Liver (tissue), 3 donors: Measurements from ENCODE around the gene FAM13A.

ENCODE experiments used
- FOXA1 ChIP-seq: IDR thresholded peaks from 2 replicates; pipeline ENCODE4 v1.6.1; 2016; ENCODE audit warnings: antibody characterized with exemption
- JUND ChIP-seq, 2 donors: IDR thresholded peaks; 2 replicates each; pipeline ENCODE4 v1.6.1; 2016; ENCODE audit warnings: antibody characterized with exemption in 2 of 2
- NR2F2 ChIP-seq: IDR thresholded peaks from 2 replicates; pipeline ENCODE4 v1.6.1; 2016; ENCODE audit warnings: antibody characterized with exemption
- RAD21 ChIP-seq, 2 donors: IDR thresholded peaks; 2 replicates each; pipeline ENCODE4 v1.6.1; 2016; ENCODE audit warnings: antibody characterized with exemption in 2 of 2, mild to moderate bottlenecking in 2 of 2
- RXRA ChIP-seq, 2 donors: IDR thresholded peaks; 2 replicates each; pipeline ENCODE4 v1.6.1; 2017 to 2018; ENCODE audit warnings: antibody characterized with exemption in 2 of 2, mild to moderate bottlenecking in 1 of 2
- TAF1 ChIP-seq: conservative IDR thresholded peaks from 2 replicates; pipeline ENCODE4 v1.6.1; 2016; ENCODE audit warnings: antibody characterized with exemption, mild to moderate bottlenecking
- TF ChIP-seq, protein P1 (sequence below): fragments of 150-350 bp; IDR thresholded peaks from 2 replicates; pipeline ENCODE4 v1.5.1; 2017; ENCODE audit warnings: improper control_type of control experiment, low read depth, low read length; ENCODE audit not compliant: missing input control
- TF ChIP-seq, protein P2 (sequence below): IDR thresholded peaks from 2 replicates; pipeline ENCODE4 v1.6.1; 2016; ENCODE audit warnings: antibody characterized with exemption, mild to moderate bottlenecking
- TF ChIP-seq, protein P3 (sequence below): IDR thresholded peaks from 2 replicates; pipeline ENCODE4 v1.6.1; 2016; ENCODE audit warnings: antibody characterized with exemption
- TF ChIP-seq, protein P4 (sequence below): IDR thresholded peaks from 2 replicates; pipeline ENCODE4 v1.6.1; 2016; ENCODE audit warnings: antibody characterized with exemption
- donor health status: healthy.
- donor health status: healthy.

DNA sequence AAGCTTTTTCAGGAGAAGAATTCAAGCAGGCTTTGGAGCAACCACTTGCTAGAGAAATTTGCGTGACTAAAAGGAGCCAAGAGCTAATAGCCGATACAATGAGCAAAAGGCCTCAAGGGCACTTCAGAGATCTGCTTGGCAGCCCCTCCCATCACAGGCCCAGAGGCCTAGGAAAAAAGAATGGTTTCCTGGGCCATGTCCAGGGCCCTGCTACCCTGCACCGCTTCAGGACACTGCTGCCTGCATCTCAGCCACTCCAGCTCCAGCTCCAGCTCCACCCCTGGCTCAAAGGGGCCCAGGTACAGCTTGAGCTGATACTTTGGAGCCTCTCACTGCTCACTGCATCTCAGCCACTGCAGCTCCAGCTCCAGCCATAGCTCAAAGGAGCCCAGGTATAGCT, 98.9 kb downstream of the FAM13A start:
- TF ChIP-seq, protein P1, sequence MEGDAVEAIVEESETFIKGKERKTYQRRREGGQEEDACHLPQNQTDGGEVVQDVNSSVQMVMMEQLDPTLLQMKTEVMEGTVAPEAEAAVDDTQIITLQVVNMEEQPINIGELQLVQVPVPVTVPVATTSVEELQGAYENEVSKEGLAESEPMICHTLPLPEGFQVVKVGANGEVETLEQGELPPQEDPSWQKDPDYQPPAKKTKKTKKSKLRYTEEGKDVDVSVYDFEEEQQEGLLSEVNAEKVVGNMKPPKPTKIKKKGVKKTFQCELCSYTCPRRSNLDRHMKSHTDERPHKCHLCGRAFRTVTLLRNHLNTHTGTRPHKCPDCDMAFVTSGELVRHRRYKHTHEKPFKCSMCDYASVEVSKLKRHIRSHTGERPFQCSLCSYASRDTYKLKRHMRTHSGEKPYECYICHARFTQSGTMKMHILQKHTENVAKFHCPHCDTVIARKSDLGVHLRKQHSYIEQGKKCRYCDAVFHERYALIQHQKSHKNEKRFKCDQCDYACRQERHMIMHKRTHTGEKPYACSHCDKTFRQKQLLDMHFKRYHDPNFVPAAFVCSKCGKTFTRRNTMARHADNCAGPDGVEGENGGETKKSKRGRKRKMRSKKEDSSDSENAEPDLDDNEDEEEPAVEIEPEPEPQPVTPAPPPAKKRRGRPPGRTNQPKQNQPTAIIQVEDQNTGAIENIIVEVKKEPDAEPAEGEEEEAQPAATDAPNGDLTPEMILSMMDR: no peak
- TF ChIP-seq TAF1: no peak
- TF ChIP-seq, protein P2, sequence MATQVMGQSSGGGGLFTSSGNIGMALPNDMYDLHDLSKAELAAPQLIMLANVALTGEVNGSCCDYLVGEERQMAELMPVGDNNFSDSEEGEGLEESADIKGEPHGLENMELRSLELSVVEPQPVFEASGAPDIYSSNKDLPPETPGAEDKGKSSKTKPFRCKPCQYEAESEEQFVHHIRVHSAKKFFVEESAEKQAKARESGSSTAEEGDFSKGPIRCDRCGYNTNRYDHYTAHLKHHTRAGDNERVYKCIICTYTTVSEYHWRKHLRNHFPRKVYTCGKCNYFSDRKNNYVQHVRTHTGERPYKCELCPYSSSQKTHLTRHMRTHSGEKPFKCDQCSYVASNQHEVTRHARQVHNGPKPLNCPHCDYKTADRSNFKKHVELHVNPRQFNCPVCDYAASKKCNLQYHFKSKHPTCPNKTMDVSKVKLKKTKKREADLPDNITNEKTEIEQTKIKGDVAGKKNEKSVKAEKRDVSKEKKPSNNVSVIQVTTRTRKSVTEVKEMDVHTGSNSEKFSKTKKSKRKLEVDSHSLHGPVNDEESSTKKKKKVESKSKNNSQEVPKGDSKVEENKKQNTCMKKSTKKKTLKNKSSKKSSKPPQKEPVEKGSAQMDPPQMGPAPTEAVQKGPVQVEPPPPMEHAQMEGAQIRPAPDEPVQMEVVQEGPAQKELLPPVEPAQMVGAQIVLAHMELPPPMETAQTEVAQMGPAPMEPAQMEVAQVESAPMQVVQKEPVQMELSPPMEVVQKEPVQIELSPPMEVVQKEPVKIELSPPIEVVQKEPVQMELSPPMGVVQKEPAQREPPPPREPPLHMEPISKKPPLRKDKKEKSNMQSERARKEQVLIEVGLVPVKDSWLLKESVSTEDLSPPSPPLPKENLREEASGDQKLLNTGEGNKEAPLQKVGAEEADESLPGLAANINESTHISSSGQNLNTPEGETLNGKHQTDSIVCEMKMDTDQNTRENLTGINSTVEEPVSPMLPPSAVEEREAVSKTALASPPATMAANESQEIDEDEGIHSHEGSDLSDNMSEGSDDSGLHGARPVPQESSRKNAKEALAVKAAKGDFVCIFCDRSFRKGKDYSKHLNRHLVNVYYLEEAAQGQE: no peak
- no peak for TF ChIP-seq RAD21 (IDR thresholded peaks at IDR 0.05)
- no peak for TF ChIP-seq JUND (IDR thresholded peaks at IDR 0.05)
- TF ChIP-seq NR2F2: no peak
- TF ChIP-seq, protein P3, sequence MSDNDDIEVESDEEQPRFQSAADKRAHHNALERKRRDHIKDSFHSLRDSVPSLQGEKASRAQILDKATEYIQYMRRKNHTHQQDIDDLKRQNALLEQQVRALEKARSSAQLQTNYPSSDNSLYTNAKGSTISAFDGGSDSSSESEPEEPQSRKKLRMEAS: no peak
- no peak for TF ChIP-seq RXRA (IDR thresholded peaks at IDR 0.05)
- TF ChIP-seq FOXA1: no peak
- TF ChIP-seq, protein P4, sequence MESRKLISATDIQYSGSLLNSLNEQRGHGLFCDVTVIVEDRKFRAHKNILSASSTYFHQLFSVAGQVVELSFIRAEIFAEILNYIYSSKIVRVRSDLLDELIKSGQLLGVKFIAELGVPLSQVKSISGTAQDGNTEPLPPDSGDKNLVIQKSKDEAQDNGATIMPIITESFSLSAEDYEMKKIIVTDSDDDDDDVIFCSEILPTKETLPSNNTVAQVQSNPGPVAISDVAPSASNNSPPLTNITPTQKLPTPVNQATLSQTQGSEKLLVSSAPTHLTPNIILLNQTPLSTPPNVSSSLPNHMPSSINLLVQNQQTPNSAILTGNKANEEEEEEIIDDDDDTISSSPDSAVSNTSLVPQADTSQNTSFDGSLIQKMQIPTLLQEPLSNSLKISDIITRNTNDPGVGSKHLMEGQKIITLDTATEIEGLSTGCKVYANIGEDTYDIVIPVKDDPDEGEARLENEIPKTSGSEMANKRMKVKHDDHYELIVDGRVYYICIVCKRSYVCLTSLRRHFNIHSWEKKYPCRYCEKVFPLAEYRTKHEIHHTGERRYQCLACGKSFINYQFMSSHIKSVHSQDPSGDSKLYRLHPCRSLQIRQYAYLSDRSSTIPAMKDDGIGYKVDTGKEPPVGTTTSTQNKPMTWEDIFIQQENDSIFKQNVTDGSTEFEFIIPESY: no peak
